Endodermal cell (in vitro differentiated cells): ENCODE measurements around the gene MALRD1. TPM values are rescaled to one million over a fixed set of nuclear protein-coding genes. Genes with fewer than 3 reads are reported as not detected.

Experiments
- DNase-seq: peaks from one replicate; pipeline ENCODE4 v3.0.0-alpha.2; 2017
- H3K27ac ChIP-seq: 2 replicates; pipeline ENCODE4 v1.5.1; 2013; ENCODE audit warnings: mild to moderate bottlenecking, low read depth, low read length, moderate library complexity
- H3K27me3 ChIP-seq: 2 replicates; pipeline ENCODE4 v1.6.1; 2013; ENCODE audit warnings: mild to moderate bottlenecking, low read length, moderate library complexity; ENCODE audit not compliant: insufficient read depth, control insufficient read depth, poor library complexity, severe bottlenecking
- H3K36me3 ChIP-seq: 2 replicates; pipeline ENCODE4 v1.7.0; 2013; ENCODE audit warnings: mild to moderate bottlenecking, low read length, moderate library complexity; ENCODE audit not compliant: control insufficient read depth, insufficient read depth
- H3K4me1 ChIP-seq: one replicate; pipeline ENCODE4 v1.7.0; 2013; ENCODE audit warnings: low read length; ENCODE audit not compliant: control insufficient read depth, insufficient read depth
- H3K4me3 ChIP-seq: 2 replicates; pipeline ENCODE4 v1.5.1; 2013; ENCODE audit warnings: mild to moderate bottlenecking, low read length, moderate library complexity
- H3K9ac ChIP-seq: 2 replicates; pipeline ENCODE4 v1.6.1; 2013; ENCODE audit warnings: mild to moderate bottlenecking, low read length, moderate library complexity; ENCODE audit not compliant: poor library complexity, severe bottlenecking; ENCODE audit errors: extremely low read depth
- H3K9me3 ChIP-seq: 2 replicates; pipeline ENCODE4 v1.6.1; 2013; ENCODE audit warnings: mild to moderate bottlenecking, low read length, moderate library complexity; ENCODE audit not compliant: control insufficient read depth
- H3K27ac Mint-ChIP-seq: 2 replicates; pipeline ENCODE4 v1.8.0; 2020; ENCODE audit warnings: mixed read lengths
- H3K27me3 Mint-ChIP-seq: 2 replicates; pipeline ENCODE4 v1.8.0; 2021; ENCODE audit warnings: mild to moderate bottlenecking, mixed read lengths; ENCODE audit not compliant: insufficient read depth
- H3K36me3 Mint-ChIP-seq: 2 replicates; pipeline ENCODE4 v1.8.0; 2020; ENCODE audit warnings: low read depth, mixed read lengths
- H3K4me1 Mint-ChIP-seq: 2 replicates; pipeline ENCODE4 v1.8.0; 2020; ENCODE audit warnings: mixed read lengths
- H3K4me3 Mint-ChIP-seq: 2 replicates; pipeline ENCODE4 v1.8.0; 2020; ENCODE audit warnings: mild to moderate bottlenecking, moderate library complexity, mixed read lengths
- H3K9me3 Mint-ChIP-seq: 2 replicates; pipeline ENCODE4 v1.8.0; 2020; ENCODE audit warnings: mild to moderate bottlenecking, mixed read lengths
- CTCF ChIP-seq: fragments of 200-600 bp; sonication (generic); conservative IDR thresholded peaks from 2 replicates; pipeline ENCODE4 v1.5.0; 2021; ENCODE audit warnings: antibody characterized with exemption, mild to moderate bottlenecking
- WGBS, 2 experiments: methylation state at CpG; one replicate each; pipeline versions ENCODE4 v1.1.5 to v1.1.7; 2013; ENCODE audit warnings: missing lambda C conversion rate in 2 of 2, mixed read lengths in 1 of 2; ENCODE audit not compliant: insufficient coverage in 1 of 2, insufficient read length in 1 of 2; 5-methylcytosine and 5-hydroxymethylcytosine counted together
- total RNA-seq, 2 donors: library from RNA; stranded (reverse); fragmentation: NEBNext Ultra II Directional in 1 of 2; extraction: Animal tissue kit (Norgen Biotek cat#: 25700) in 1 of 2; gene quantifications; 2 replicates in 1 of 2; 3 replicates in 1 of 2; pipeline ENCODE4 v1.2.1, GENCODE V29; 2021

Gene MALRD1
- total RNA-seq, 2 donors from 2014 or later = 0.64 to 1.5 TPM

GRCh38 chr10:19071946-19072345 lies 23.3 kb downstream of the MALRD1 start:
- Histone ChIP-seq H3K27me3 (no peaks in the 10 kb centered on the region), H3K4me1 (no peaks in the 10 kb centered on the region), H3K9me3 (no peaks in the 10 kb centered on the region), H3K36me3 (no peaks in the 10 kb centered on the region), H3K4me3 (no peak overlapping the region), H3K27ac (no peak overlapping the region), H3K9ac (no peak overlapping the region)
- no peak for TF ChIP-seq CTCF
- no peaks in the 10 kb centered on the region for H3K4me1 Mint-ChIP-seq
- H3K9me3 Mint-ChIP-seq = no peaks in the 10 kb centered on the region
- no peak overlapping the region for H3K27ac Mint-ChIP-seq
- H3K27me3 Mint-ChIP-seq = no peaks in the 10 kb centered on the region
- H3K36me3 Mint-ChIP-seq = no peaks in the 10 kb centered on the region
- no peak overlapping the region for H3K4me3 Mint-ChIP-seq
- 88 to 90% methylated on average over 4 to 7 of the region's 7 CpGs for WGBS, 2 experiments
- DNase-seq = no peak

- H3K4me3 ChIP-seq = no peak overlapping the region
Observed at GRCh38 chr10:19077276-19077675, 28.7 kb downstream of the MALRD1 start.

DNA sequence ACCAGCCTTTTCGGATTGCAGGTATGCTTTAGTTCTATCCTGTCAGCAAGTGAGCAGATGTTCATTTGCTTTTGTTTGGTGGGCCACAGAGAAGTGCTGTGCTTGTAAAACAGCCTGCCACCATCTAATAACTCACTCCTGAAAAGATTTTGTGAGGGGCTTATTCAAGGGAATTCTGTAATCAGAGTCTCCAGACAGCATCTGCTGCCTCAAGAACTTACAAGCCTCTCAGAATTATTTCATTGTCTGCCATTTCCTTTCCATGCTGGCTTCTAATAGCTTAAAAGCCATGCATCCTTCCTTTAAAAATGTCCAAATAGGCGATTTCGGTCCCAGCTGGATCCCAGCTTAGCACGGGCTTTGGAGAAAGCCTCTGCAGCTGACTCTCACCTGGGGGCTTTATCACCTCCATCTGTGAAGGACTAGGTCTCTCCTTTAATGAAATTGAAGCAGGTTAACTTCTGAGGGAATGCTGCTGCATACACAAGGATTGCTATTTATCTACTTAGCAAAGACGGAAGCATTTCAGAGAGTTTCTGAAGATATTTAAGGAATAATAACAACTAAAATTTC lies 48.0 kb downstream of the MALRD1 start:
- H3K9me3 Mint-ChIP-seq = peaks cover 3% of the 10 kb centered on the region
- H3K36me3 Mint-ChIP-seq = no peaks in the 10 kb centered on the region
- H3K4me3 Mint-ChIP-seq = no peak overlapping the region
- H3K4me1 ChIP-seq = no peaks in the 10 kb centered on the region
- H3K9ac ChIP-seq = no peak overlapping the region
- H3K27me3 Mint-ChIP-seq = no peaks in the 10 kb centered on the region
- no peak overlapping the region for H3K27ac ChIP-seq
- no peaks in the 10 kb centered on the region for H3K27me3 ChIP-seq
- DNase-seq = no peak
- WGBS, 2 experiments = 76% methylated on average over 5 of the region's 5 CpGs; no CpG with 5 or more reads in 1 of the 2 experiments
- H3K9me3 ChIP-seq = no peaks in the 10 kb centered on the region
- peaks cover 3% of the 10 kb centered on the region for H3K4me1 Mint-ChIP-seq
- TF ChIP-seq CTCF = no peak
- no peak overlapping the region for H3K27ac Mint-ChIP-seq
- H3K4me3 ChIP-seq = no peak overlapping the region
- no peaks in the 10 kb centered on the region for H3K36me3 ChIP-seq

More at GRCh38 chr10:19077276-19077675, 28.7 kb downstream of the MALRD1 start:
- no peaks in the 10 kb centered on the region for H3K36me3 Mint-ChIP-seq
- no peaks in the 10 kb centered on the region for H3K9me3 ChIP-seq
- no peak overlapping the region for H3K4me3 Mint-ChIP-seq
- peaks cover 2% of the 10 kb centered on the region for H3K27me3 Mint-ChIP-seq
- no peak for DNase-seq
- peaks cover 9% of the 10 kb centered on the region for H3K9me3 Mint-ChIP-seq
- H3K36me3 ChIP-seq = no peaks in the 10 kb centered on the region
- no peak for TF ChIP-seq CTCF
- H3K4me1 Mint-ChIP-seq = no peaks in the 10 kb centered on the region
- H3K9ac ChIP-seq = no peak overlapping the region
- H3K27me3 ChIP-seq = no peaks in the 10 kb centered on the region
- no peak overlapping the region for H3K27ac Mint-ChIP-seq
- H3K4me1 ChIP-seq = no peaks in the 10 kb centered on the region
- H3K27ac ChIP-seq = no peak overlapping the region
